ENCODE data around the gene ANKRD55. TPM values are rescaled to one million over a fixed set of nuclear protein-coding genes. Genes with fewer than 3 reads are reported as not detected.
A peak's percentile ranks its signal among the peaks of the same experiment; 100 is the strongest.

ANKRD55 gene
- total and polyA plus RNA-seq, 9 of the 15 experiments (the other 6 are each of a cell fraction or from before 2014, with no cell fraction given), result 3.4 to 10.6 (median 6.5) TPM

- TF ChIP-seq, protein P1, sequence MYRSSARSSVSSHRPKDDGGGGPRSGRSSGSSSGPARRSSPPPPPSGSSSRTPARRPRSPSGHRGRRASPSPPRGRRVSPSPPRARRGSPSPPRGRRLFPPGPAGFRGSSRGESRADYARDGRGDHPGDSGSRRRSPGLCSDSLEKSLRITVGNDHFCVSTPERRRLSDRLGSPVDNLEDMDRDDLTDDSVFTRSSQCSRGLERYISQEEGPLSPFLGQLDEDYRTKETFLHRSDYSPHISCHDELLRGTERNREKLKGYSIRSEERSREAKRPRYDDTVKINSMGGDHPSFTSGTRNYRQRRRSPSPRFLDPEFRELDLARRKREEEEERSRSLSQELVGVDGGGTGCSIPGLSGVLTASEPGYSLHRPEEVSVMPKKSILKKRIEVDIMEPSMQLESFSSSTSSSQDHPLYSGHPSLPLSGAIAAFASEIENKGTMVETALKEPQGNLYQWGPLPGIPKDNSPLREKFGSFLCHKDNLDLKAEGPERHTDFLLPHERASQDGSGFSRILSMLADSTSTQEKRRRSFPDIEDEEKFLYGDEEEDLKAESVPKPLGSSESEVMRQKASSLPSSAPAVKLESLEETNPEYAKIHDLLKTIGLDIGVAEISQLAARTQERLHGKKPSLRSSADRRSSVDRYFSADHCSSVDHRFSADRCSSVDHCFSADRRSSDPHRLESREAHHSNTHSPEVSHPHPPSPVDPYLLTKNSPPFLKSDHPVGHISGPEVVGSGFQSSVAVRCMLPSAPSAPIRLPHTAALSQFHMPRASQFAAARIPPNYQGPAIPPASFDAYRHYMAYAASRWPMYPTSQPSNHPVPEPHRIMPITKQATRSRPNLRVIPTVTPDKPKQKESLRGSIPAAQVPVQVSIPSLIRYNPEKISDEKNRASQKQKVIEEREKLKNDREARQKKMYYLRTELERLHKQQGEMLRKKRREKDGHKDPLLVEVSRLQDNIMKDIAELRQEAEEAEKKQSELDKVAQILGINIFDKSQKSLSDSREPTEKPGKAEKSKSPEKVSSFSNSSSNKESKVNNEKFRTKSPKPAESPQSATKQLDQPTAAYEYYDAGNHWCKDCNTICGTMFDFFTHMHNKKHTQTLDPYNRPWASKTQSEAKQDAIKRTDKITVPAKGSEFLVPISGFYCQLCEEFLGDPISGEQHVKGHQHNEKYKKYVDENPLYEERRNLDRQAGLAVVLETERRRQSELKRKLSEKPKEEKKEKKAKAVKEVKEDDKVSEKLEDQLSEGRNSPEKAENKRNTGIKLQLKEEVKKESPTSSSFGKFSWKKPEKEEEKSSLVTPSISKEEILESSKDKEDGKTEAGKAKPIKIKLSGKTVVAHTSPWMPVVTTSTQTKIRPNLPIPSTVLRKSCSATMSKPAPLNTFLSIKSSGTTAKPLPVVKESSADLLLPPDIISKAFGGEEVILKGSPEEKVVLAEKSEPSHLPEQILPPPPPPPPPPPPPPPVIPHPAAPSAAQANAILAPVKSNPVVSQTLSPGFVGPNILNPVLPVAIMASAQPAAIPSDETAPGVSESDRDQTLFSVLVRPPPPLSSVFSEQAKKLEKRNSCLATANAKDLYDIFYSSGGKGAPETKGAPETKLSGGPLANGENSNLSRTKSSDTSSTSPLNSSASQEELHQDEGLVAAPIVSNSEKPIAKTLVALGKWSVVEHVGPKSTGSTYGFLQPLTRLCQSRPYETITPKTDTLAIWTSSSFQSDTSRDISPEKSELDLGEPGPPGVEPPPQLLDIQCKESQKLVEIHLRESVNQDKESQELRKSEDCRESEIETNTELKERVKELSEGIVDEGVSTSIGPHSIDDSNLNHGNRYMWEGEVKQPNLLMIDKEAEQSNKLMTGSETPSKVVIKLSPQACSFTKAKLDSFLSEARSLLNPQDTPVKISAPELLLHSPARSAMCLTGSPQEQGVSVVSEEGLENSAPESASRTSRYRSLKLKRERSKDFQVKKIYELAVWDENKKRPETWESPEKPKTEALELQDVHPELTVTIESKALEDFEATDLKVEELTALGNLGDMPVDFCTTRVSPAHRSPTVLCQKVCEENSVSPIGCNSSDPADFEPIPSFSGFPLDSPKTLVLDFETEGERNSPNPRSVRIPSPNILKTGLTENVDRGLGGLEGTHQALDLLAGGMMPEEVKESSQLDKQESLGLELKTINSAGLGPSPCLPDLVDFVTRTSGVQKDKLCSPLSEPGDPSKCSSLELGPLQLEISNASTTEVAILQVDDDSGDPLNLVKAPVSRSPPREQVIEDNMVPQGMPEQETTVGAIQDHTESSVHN (IDR thresholded peaks at IDR 0.05; ENCODE audit: borderline replicate concordance in 1 of 2, low read depth in 1 of 2), result no peak
- TF ChIP-seq SUPT5H (IDR thresholded peaks at IDR 0.05) (no peak), CBFA2T2 (conservative IDR thresholded peaks at IDR 0.05) (peak; percentile 45; the same call in 1 of the 2 replicates), ZNF184 (CRISPR knock-in tag; IDR thresholded peaks at IDR 0.05) (no peak), SMARCE1 (IDR thresholded peaks at IDR 0.05) (peak; percentile 81; the same call in 1 of the 2 replicates), NEUROD1 (IDR thresholded peaks at IDR 0.05; ENCODE audit: borderline replicate concordance, low read depth, low read length, partially characterized antibody) (no peak), XRCC5 (IDR thresholded peaks at IDR 0.05; ENCODE audit: low read depth, low read length) (no peak), CHCHD3 (CRISPR knock-in tag; IDR thresholded peaks at IDR 0.05) (no peak), TCF3 (CRISPR knock-in tag; IDR thresholded peaks at IDR 0.05) (peak; percentile 35; the same call in 1 of the 2 replicates), CXXC5 (CRISPR knock-in tag; IDR thresholded peaks at IDR 0.05) (0 out of 2 replicates have a peak, but pooled peaks have one; percentile 23), CBFA2T3 (IDR thresholded peaks at IDR 0.05) (peak; percentile 65), FOXM1 (IDR thresholded peaks at IDR 0.05; ENCODE audit: low read depth) (peak; percentile 44; the same call in 1 of the 2 replicates), FOXM1 (CRISPR knock-in tag; IDR thresholded peaks at IDR 0.05; ENCODE audit: low read depth) (no peak), NUFIP1 (IDR thresholded peaks at IDR 0.05; ENCODE audit: partially characterized antibody) (no peak)
- TF ChIP-seq, protein P2, sequence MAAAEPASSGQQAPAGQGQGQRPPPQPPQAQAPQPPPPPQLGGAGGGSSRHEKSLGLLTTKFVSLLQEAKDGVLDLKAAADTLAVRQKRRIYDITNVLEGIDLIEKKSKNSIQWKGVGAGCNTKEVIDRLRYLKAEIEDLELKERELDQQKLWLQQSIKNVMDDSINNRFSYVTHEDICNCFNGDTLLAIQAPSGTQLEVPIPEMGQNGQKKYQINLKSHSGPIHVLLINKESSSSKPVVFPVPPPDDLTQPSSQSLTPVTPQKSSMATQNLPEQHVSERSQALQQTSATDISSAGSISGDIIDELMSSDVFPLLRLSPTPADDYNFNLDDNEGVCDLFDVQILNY (CRISPR knock-in tag; IDR thresholded peaks at IDR 0.05), result no peak
- TF ChIP-seq, protein P3, sequence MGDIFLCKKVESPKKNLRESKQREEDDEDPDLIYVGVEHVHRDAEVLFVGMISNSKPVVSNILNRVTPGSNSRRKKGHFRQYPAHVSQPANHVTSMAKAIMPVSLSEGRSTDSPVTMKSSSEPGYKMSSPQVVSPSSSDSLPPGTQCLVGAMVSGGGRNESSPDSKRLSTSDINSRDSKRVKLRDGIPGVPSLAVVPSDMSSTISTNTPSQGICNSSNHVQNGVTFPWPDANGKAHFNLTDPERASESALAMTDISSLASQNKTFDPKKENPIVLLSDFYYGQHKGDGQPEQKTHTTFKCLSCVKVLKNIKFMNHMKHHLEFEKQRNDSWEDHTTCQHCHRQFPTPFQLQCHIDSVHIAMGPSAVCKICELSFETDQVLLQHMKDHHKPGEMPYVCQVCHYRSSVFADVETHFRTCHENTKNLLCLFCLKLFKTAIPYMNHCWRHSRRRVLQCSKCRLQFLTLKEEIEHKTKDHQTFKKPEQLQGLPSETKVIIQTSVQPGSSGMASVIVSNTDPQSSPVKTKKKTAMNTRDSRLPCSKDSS (IDR thresholded peaks at IDR 0.05; ENCODE audit: low read depth, partially characterized antibody), result no peak
Measured at GRCh38 chr5:56110646-56111403, 122.3 kb downstream of the ANKRD55 start (continued).

Data from K562 (cell line).